Stimulated activated CD8-positive, alpha-beta memory T cell treated with anti-CD3 and anti-CD28 coated beads, Interleukin-7, amount 100 ng/mL, for 48 hours (primary cell): Measurements from ENCODE around the gene PTPDC1.
"Not testable (repeated sequence)": the region's sequence is repeated elsewhere in the genome, so short reads cannot be mapped to it uniquely, and the experiment has no call there.

Experiments
- DNase-seq, 2 donors: peaks; one replicate each; pipeline ENCODE4 v3.0.0-alpha.2; 2020; ENCODE audit warnings: low read depth in 1 of 2; ENCODE audit errors: extremely low read depth in 1 of 2

Gene PTPDC1

DNA sequence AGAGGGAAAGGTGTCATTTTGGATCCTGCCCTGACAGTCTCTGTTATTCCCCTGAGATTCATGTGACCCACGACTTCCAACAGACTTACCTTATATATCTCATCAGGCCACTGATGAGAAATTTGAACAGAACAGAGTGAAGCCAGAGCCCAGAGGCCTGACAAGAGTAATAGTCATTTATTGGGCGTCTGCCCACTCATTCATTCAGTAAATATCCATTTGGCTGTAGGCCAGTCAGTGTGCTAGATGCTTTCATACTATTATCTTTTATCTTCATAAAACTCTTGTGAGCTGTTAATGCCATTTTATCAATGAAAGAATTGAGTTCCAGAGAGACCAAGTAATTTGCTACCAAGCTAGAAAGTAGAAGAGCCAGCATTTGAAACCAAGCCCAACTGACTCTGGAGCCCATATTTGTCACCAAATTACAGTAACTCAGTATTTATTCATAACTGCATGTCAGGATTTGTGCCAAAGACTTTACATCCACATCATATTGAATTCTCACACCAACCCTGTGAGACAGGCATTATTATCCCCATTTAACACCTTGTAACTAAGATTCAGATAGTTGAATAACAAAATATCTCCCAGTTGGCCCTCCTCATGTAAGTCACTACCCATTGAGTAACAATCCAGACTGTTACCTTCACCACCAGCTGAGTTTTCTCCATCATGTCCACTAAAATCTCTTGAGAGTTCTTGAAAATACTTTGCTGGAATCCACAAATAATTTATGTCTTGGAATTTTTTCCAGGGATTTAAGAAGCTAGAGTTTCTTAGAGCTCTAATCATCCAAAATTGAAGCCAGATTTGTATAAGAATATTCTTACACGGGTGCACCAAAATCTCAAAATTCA, 2.5 kb downstream of the PTPDC1 start:
- DNase-seq: no peak

DNA sequence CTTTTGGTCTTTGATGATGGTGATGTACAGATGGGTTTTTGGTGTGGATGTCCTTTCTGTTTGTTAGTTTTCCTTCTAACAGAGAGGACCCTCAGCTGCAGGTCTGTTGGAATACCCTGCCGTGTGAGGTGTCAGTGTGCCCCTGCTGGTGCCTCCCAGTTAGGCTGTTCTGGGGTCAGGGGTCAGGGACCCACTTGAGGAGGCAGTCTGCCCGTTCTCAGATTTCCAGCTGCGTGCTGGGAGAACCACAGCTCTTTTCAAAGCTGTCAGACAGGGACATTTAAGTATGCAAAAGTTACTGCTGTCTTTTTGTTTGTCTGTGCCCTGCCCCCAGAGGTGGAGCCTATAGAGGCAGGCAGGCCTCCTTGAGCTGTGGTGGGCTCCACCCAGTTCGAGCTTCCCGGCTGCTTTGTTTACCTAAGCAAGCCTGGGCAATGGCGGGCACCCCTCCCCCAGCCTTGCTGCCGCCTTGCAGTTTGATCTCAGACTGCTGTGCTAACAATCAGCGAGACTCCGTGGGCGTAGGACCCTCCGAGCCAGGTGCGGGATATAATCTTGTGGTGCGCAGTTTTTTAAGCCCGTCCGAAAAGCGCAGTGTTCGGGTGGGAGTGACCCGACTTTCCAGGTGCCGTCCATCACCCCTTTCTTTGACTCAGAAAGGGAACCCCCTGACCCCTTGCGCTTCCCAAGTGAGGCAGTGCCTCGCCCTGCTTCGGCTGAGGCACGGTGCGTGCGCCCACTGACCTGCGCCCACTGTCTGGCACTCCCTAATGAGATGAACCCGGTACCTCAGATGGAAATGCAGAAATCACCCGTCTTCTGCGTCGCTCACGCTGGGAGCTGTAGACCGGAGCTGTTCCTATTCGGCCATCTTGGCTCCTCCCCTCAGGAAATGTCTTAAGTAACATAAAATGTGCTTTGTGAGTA, 10.2 kb downstream of the PTPDC1 start:
- DNase-seq: not testable (repeated sequence)

DNA sequence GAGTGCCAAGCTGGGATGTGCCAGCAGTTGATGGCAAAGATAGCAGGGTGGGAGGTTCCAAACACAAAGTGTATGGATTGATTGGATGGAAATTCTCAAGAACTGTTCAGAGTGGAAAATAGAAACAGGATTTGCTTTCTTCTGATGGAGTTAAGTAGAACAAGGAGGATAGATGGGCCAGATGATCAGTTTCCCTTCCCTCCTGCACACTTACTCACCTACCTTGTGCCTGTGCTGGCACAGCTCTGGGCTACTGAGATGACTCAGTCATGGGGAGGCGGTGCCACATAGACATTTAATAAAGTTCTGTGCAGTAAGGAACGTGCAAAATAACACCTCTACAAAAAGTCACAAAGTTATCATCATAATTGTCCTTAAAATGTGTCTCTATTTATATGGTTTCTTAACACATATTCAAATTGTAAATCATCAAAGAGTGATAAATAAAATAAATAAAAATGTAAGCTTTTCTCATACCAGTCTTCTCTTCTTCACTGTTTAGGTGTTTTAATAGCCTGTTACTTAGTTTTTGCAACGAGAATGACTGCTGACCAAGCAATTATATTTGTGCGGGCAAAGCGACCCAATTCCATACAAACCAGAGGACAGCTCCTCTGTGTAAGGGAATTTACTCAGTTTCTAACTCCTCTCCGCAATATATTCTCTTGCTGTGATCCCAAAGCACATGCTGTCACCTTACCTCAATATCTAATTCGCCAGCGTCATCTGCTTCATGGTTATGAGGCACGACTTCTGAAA, 12.7 kb downstream of the PTPDC1 start:
- no peak for DNase-seq

DNA sequence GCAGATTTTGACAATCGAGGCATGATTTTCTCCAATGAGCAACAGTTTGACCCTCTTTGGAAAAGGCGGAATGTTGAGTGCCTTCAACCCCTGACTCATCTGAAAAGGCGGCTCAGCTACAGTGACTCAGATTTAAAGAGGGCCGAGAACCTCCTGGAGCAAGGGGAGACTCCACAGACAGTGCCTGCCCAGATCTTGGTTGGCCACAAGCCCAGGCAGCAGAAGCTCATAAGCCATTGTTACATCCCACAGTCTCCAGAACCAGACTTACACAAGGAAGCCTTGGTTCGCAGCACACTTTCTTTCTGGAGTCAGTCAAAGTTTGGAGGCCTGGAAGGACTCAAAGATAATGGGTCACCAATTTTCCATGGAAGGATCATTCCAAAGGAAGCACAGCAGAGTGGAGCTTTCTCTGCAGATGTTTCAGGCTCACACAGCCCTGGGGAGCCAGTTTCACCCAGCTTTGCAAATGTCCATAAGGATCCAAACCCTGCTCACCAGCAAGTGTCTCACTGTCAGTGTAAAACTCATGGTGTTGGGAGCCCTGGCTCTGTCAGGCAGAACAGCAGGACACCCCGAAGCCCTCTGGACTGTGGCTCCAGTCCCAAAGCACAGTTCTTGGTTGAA, 13.6 kb downstream of the PTPDC1 start:
- no peak for DNase-seq

DNA sequence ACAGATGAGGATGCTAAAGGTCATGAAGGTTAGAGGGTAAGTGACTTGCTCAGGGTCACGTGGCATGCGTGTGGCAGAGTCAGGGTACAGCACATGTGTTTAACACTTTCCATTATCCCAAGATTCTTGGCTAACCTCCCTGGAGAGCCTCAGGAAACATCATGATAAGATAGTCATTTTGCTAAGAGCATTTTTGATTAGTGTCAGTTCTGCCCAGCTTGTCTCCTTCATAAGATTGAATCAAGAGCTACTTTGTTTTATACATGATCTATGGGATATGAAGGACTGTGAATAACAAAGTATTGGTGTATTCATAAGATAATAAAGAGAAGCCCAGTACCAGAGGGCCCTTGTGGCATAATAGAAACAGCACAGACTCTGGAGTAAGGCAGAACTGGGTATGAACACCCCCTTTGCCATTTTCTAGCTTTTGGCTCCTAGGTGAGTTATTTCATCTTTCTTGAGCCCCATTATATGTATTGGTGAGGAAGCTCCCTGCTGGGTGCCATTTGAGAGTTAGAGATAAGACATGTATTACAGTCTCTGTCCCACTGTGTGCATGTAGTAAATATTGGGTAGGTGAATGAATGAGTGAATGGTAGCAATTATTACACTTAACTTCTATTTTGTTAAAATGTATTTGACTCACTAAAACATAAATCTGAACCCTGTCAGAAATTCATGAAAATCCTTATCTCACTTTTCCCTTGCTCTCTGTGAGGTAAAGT, 16.1 kb downstream of the PTPDC1 start:
- DNase-seq: no peak

DNA sequence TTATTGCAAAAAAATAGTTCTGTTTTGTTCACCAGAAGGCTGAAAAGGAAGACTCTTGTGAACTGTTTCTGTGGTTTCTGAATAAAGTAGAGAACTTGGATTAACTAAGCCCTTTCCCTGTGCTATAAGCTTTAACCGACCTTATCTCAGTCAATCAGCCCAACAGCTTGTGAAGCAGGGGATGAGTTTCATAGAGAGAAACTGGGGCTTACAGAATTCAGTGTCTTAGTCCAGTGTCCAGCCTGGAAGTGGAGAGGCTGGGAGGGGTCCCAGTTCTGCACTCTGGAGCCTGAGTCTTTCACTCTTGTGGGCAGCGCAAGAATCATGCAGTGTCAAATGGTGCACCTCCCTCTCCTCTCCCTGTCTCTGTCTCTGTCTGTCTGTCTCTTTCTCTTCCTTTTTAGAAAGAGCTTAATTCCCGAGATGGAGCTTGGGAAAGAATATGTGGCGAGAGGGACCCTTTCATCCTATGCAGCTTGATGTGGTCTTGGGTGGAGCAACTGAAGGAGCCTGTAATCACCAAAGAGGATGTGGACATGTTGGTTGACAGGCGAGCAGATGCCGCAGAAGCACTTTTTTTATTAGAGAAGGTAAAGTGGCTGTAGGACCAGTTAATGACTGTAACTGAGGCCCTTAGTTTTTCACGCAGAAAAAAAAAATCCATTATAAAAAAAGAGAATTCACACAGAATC, 17.0 kb downstream of the PTPDC1 start:
- DNase-seq: no peak

DNA sequence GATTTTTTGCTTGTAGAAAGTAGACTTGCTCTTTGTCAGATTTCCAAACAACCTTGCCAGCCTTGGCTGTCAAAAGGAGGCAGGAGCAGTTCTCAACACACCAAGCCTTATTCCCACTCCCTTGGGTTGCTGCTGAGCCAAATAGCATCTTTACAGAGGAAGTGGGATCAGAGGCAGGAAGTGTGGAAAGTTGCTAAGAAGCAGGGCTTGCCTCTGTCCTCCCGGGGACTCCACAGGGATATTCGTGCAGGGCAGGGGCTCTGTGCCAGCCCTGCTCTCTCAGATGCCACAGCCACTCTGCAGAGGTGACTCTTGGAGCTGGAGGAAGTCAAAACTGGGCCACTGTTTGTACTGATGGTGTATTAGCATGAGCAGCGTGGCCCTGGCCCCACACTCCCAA, 24.3 kb downstream of the PTPDC1 start:
- no peak for DNase-seq

DNA sequence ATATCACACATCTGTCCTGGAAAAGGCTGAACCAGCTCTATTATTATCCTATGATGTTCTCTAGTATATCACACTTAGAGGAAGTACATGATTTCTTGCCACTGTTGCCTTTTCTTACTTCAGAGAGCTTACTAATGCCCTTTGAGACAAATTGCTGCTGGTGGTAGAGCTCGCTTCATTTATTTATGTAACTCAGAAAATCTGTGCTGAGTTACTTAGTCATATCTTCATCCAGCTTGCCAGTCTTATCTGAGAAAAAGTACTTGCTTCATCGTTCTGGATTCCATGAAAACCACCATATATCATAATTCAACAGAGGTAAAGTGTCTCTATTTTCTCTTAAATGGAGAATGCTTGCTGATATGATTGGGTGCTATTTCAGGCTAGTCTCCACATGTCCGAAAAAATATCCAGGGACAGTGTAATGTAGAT, 26.6 kb downstream of the PTPDC1 start:
- no peak for DNase-seq

DNA sequence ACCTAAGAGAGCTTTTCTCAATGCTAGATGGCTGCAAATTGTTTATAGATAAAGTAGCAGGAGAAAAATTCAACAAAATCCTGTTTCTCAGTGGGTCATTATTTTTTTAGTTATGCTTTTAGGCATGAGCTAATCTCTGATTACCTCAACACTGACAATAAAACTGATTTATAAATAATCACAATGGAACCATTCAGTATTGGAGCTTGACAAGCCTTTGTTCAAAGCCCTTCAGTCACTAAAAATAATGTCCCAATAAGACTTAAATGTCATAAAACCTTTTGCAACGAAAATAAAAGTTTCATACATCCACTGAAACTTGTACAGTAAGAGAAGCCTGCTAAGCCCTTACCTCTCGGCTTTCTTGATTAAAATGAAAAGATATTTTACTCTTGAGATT, 27.2 kb downstream of the PTPDC1 start:
- no peak for DNase-seq

DNA sequence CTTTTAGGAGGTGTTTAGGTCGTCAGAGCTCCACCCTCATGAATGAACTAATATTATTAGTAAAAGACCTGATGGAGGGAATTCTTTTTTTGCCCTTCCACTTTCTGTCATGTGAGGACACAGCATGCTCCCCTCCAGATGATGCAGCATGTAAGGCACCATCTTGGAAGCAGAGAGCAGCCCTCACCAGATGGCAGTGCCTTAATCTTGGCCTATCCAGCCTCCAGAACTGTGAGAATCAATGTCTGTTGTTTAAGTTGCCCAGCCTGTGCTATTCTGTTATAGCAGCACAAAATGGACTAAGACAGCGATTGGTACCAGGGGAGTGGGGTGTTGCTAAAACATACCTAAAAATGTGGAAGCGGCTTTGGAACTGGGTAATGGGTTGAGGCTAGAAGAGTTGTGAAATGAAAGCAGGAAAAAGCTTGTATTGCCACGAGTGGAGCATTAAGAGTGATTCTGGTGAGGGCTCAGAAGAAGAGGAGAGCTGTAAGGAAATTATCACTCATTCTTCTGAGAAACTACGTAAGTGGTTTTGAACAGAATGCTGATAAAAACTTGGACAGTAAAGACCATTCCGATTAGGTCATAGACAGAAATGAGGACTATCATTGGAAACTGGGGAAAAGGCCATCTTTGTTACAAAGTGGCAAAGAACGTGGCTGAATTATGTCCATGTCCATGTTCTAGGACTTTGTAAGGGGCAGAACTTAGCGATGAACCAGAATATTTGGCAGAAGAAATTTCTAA, 28.6 kb downstream of the PTPDC1 start:
- no peak for DNase-seq

DNA sequence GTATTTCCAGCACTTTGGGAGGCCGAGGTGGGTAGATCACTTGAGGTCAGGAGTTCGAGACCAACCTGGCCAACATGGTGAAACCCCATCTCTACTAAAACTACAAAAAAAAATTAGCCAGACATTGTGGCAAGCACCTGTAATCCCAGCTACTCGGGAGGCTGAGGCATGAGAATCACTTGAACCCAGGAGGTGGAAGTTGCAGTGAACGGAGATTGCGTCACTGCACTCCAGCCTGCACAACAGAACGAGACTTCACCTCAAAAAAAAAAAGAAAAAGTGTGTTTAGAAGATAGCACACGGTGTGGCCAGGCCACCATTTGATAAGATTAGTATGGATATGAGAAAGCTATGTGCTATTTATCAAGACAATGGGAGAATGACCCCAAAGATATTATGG, 35.8 kb downstream of the PTPDC1 start:
- DNase-seq: not testable (repeated sequence)

DNA sequence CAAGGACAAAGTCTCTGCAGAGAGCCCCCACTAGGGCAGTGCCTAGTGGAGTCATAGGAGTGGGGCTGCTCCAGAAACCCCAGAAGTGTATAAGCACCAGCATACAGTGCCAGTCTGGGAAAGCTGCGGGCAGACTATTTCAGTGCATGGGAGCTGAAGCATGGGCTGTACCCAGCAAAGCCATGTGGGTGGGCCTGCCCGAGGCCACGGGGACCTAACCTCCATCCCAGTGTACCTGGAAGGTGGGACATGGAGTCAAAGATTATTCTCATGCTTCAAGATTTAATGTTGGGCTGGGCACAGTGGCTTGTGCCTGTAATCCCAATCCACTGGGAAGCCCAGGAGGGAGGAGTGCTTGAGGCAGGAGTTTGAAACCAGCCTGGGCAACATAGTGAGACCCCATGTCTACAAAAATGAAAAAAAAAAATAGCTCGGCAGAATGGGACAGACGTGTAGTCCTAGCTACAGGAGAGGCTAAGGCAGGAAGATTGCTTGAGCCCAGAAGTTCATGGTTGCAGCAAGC, 36.7 kb downstream of the PTPDC1 start:
- no peak for DNase-seq

DNA sequence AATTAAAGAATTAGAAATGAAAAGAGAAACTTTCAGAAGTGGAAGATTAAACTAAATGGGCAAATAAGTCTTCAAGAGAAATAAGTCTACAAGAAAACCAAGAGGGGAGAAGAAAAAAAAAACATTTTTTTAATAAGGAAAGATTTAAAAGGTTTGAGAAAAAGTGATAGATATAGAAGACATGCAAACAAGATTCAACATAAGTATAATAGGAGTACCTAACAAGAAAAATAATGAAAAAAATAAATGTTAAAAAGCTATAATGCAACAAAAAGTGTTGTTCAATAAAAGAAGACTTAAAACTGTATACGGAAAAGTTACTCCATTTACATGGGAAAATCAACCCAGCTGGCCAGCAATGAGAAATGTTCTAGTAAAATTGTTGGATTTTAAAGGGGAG, 42.6 kb downstream of the PTPDC1 start:
- no peak for DNase-seq

DNA sequence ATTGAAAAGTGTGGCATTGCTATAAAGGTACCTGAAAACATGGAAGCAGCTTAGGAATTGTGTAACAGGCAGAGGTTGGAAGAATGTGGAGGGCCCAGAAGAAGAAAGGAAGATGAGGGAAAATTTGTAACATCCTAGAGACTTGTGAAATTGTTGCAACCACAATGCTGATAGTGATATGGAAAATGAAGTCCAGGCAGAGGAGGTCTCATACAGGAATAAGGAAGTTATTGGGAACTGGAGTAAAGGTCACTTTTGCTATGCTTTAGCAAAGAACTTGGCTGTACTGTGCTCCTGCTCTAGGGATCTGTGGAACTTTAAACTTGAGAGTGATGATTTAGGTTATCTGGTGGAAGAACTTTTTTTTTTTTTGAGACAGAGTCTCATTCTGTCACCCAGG, 43.5 kb downstream of the PTPDC1 start:
- DNase-seq: no peak

DNA sequence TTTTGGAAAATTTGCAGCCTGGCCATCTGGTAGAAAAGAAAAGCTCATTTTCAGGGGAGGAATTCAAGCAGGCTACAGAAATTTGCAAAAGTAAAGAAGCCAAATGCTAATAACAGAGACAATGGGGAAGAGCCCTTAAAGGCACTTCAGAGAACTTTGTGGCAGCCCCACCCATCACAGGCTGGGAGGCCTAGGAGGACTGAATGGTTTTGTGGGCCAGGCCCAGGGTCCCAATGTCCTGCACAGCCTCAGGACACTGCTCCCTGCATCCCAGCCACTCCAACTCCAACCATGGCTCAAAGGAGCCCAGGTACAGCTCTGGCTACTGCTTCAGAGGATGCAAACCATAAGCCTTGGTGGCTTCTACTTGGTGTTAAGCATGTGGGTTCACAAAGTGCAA, 44.3 kb downstream of the PTPDC1 start:
- DNase-seq: no peak

DNA sequence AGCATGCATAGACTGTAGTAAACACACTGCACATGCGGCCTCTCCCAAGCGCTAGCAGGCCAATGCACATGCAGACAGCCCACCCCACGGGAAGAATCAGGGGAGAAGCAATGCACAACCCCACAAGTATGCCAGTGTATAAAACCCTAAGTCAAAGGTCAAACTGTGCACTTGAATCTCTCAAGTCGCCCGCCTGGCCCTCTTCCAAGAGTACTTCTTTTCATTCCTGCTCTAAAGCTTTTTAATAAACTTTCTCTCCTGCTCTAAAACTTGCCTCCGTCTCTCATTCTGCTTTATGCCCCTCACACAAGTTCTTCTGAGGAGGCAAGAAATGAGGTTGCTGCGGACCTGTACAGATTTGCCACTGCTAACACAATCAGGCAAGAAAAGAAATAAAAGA, 50.4 kb downstream of the PTPDC1 start:
- DNase-seq: no peak

DNA sequence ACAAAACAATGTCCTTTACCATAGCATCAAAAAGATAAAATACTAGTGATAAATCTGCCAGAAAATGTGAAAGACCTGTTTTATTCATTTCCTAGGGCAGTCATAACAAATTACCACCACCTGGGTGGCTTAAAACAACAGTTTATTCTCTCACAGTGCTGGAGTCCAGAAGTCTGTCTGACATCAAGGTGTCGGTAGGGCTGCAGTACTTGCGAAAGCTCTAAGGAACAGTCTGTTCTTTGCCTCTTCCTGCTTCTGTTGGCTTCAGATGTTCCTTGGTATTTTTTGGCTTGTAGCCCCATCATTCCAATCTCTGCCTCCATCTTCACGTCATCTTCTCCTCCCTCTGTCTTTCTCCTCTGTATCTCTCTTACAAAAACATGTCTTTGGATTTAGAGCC, 51.0 kb downstream of the PTPDC1 start:
- no peak for DNase-seq

DNA sequence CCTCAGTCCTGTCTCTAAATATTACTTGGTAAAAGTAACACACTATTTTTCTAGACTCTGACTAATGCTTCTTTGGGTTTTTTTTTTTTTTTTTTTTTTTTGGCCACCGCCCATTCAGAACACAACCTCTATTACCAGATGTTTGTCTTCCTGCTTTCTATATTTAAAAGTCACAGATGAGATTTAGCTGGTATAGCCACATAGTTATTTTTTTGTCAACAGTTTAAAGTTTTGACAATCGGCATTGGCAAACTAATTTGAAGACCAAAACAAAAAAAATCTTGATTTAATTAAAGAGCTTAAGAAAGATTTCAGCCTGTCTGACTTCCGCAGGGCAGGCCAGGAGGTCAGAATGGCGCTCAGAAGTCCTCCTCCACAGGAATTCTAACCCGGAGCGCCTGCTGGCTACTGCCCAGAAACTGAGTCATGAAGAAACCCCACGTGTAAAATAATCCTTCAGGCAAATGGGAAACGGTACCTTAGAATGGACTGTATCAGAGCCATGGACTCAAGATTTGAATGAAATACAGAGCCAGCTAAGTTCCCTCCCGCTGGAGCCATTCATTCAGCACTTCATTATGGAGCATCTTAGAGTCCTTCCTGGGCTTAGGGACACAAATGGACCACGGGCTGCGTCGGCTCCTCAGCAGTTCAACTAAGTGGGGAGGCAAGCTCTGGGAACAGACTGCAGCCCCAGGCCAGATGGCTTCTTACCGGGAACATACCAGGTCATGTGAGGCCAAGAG, 55.6 kb downstream of the PTPDC1 start:
- DNase-seq: no peak
